ACHN (cell line): ENCODE data around the gene FAM47E.
A peak's percentile ranks its signal among the peaks of the same experiment; 100 is the strongest.
"Not testable (repeated sequence)": the region's sequence is repeated elsewhere in the genome, so short reads cannot be mapped to it uniquely, and the experiment has no call there.

Source experiments
- DNase-seq: peaks from one replicate; pipeline ENCODE4 v3.0.0-alpha.2; 2015
- in situ Hi-C: cut with HindIII; loops from 2 replicates; pipeline ENCODE4 v1.10.0; 2017; ENCODE audit warnings: low sequenced_read_pairs, low pct_ligation_motif_present, low pct_unique_long_range_greater_than_20kb

Gene FAM47E

DNA sequence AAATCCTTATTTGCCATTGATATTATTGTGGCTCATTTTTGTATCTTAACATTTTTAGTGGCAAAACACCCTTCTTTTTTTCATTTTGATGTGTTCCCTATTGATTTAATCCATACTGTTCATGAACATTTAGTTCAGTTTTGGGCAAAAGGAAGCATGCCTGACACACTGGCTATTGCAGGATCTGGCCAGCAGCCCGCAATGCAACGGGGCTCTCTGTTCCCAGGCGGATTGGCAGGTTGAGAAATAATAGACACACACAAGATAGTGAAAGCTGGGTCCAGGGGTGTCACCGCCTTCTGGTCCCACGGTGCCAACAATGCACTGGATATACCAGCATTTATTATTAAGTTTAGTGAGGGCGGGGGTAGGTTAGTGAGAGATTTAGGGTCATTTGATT is 30.1 kb downstream of the FAM47E start:
- in situ Hi-C loops: not testable (repeated sequence)

DNA sequence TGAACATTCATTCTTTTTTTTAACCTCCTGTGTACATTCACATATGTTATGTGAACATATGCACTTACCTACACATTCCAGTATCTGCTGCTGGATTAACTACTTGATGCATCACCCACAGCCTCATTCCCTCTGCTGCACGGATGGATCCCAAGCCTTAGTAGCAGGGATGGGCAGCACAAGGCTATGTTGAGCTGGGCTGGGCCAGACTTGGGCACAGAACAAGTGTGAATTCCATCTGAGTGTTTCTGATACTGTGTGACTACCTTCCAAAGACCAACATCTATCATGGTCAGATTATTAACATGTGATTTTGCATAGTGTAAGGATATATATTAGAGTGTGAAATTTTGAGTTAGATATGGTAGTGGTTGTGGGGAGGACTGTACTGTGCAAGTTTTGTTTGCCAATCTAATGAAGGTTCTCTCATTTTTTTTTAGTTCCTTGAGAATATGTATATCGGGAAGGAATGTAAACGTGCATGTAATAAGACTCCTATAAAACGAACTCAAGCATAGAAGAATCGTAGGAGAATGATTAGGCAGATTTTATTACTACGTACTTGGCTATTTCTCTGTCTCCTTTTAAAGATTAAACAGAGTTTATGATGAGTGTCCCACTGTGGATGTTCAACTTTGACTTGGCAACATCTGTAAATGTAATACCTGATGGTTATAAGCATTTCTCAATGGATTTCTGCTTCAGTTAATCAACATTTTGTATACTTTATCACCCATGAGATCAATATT is 31.6 kb downstream of the FAM47E start:
- DNase-seq: no peak
- in situ Hi-C loops: no loop called here

More for the DNA sequence above, 30.1 kb downstream of the FAM47E start:
- DNase-seq: not testable (repeated sequence)

DNA sequence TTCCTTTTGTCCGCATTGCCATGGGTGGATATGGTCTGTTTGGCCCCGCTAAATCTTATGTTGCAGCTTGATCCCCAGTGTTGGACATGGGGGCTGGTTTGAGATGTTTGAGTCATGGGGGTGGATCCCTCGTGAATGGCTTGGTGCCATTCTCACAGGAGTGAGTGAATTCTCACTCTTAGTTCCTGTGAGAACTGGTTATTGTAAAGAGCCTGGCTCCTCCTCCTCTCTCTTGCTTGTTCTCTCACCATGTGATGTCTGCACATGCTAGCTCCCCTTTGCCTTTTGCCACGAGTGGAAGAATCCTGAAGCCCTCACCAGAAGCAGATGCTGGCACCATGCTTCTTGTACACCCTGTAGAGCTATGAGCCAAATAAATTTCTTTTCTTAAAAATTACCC is 32.4 kb downstream of the FAM47E start:
- no peak for DNase-seq
- in situ Hi-C loops: no loop called here

DNA sequence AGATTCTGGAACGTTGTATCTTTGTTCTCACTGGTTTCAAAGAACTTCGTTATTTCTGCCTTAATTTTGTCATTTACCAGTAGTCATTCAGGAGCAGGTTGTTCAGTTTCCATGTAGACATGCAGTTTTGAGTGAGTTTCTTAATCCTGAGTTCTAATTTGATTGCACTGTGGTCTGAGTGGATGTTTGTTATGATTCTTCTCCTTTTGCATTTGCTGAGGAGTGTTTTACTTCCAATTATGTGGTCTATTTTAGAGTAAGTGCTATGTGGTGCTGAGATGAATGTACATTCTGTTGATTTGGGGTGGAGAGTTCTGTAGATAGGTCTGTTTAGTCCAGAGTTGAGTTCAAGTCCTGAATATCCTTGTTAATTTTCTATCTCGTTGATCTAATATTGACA is 36.3 kb downstream of the FAM47E start:
- in situ Hi-C loops, DNase-seq: not testable (repeated sequence)

DNA sequence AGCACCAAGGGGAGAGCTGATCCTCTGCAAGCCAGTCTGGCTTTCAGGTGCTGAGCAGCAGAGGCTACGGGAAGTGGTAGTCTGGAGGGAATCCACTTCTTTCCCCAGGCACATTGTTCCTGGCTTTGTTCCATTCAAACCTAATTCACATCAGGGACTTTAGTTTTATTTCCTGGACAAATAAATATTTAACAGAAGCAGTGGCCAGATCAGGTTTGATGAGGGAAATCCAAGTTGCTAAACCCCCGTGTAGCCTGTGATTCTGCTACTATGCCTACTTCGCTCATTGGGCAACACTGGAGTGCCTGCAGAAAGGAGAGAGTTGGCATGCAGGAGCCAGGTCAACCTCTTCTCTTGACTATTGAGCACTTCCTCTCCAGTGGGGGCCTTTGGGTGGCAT is 41.2 kb downstream of the FAM47E start:
- in situ Hi-C loops: no loop called here
- no peak for DNase-seq

DNA sequence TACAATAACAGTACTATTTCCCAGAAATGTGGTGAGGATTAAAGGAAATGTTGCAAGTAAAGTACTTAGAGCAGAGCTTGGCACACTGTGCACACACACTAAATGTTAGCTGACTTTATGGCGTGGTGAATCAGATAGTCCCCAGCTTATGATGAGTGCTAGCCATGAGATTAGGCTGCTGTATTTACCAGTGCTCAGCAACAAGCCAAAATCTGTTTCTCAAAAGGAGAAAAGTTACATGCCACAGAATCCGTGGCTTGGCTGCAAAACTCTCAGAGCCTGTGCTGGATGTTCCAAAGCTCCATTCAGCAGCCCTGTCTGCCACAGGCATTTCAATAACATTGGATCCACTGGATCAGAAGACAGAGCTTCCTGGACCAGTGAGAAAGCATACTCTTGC is 42.3 kb downstream of the FAM47E start:
- in situ Hi-C loops: no loop called here
- no peak for DNase-seq

DNA sequence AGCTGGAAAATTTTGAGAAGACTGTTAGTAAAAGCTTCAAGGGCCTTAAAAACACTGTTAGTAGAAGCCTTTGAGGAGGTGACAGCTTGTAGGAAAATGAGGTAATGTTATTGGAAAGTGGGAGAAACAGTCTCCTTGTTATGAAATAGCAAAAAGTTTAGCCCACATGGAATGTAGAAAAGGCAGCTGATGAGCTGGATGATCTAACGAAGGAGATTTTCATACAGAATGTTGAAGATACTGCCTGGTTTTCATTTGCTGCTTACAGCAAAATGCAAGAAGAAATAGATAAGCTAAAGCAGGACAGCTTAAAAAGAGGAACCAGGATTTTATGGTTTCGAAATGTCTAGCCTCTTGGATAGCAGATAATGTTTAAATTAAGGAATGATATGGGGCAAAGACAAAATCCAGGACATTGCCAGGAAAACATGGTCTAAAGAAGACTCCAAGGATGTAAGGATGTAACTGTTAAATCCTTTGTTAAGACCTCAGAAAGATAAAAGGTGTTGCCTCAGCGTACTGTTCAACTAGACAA is 44.8 kb downstream of the FAM47E start:
- in situ Hi-C loops: no loop called here
- DNase-seq: no peak

DNA sequence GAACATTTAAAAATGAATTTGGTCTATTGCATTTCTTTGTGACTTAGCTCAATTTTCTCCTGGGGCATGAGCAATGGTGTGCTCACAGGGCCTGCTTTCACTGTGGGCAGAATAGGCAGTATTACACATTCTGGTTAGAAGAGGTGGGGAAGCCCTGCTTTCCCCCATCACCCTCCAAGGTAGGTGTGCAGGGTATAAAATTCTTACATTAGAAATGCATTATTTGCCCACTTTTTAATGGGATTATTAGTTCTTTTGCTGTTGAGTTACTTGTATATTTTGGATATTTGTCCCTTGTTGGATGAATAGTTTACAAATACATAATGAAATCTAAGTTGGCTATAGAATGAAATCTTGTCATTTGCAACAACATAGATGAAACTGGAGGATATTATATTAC is 46.7 kb downstream of the FAM47E start:
- in situ Hi-C loops: no loop called here
- no peak for DNase-seq

DNA sequence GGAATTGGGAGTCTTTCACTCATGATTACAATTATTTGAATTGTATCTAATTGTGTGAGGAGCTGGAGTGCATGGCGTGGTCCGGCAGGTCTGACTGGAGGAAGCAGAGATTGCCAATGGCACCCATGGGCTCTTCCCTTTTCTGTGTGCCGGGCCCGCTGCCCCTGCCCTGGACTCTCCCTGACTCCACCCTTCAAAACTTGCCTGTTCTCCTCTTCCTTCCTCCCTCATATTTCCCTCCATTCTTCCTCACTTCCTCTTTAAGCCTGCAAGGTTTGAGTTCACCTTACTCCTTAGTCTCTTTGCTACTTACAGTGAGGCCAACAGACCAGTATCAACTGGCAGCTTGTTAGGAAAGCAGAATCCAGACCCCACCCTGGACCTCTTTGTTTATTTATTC is 48.5 kb downstream of the FAM47E start:
- in situ Hi-C loops: no loop called here
- DNase-seq: no peak

DNA sequence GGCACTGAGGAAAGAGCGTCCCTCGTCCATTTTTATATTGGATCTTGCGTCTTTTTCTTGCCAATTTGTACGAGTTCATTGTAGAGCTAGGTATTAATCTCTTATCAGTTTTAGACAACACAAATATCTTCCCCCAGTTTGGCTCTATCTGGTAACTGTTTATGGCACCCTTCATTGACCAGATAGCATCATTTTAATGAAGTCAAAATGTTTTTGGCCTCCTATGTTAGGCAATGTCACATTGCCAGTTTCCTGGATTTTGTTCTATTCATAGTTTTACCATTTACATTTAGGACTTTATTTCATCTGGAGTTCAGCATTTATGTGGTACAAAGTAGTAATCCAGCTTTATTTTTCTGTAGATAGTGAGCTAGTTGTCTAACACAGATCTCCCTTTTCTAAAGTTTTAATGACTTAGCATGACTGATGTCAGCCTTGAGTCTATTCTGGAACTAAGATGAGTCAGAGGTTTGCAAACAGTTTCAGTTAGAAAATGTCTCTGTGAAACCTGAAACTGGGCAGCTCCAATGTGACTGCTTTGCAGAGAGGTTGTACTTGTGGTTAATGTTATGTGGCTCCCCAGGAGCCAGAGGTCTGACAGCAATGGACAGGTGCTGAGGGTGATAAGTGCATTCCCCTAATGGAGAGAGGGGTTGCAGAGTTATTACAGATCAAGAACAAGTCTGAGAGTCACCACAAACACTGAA is 49.7 kb downstream of the FAM47E start:
- DNase-seq: peak; percentile 62
- in situ Hi-C loops: no loop called here

DNA sequence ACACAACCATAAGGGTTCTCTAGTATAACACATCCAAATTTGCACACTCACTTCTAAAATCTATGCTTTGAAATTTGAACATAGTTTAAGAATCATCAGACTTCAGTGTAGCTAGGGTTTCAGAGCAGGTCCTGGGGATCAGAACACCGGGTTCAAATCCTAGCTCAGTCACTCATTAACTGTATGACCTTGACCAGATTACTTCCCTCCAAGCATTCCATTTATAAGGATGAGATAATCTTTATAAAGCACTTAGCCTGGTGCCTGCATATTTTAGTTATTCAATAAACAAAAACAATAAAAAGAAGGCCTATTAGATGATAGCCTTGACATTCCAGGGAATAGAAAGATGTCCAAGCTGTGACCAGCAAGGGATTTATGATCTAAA is 50.2 kb downstream of the FAM47E start:
- peak; percentile 12 for DNase-seq
- in situ Hi-C loops: no loop called here

DNA sequence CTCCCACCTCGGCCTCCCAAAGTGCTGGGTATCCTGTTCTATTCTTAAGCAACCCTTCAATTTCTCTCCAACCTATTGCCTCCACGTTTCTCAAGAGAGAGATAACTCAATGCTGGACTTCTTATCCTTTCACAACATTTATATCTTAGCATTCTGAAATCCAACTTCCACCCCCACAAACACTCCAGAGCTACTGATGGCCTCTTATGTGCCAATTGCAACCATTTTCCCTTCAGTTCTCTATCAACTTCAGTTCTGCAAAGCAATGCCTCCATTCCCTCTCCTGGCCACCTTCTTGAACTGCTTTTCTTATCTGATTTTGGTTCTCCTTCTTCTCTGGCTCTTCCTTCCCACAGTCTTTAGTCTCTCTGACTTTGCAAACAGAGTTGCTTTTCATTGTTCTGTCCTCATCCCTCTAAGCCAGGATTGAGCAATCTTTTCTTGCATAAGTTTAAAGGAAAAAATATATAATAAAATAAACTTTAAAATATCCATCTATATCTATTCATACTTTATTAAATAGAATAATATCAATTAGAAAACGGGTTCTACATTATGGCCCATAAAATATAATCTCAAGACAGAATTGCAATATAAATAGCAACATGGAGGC is 51.4 kb downstream of the FAM47E start:
- in situ Hi-C loops: no loop called here

DNA sequence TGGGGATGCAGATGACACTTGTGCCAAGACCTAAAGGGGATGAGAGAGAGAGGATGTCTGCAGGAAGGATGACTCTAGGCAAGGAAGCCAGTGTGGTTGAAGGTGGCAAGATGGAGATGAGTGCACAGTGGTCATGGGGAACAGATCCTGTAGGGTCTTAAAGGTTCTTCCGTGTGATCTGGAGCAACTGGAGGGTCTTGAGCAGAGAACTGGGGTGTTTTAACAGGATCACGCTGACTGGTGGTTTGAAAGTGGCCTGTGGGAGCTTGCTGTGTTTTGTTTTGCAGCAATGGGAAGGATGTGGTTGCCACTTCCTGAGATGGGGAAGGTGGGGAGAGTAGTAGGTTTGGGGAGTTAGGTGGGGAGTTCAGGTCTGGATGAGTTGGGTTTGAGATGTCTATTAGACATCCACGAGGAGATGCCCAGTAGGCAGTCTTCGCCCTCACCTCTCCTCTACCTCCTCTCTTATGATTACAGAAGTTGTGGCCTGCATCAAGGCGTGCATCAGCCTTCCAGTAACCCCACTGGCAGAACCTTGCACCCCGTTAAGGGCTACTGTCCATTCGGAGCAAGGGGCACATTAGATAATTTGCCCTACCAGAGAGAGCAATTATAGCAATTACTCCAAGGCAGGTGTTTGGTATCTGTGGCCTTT is 53.6 kb downstream of the FAM47E start:
- in situ Hi-C loops: no loop called here
- no peak for DNase-seq

More for the DNA sequence above, 51.4 kb downstream of the FAM47E start:
- no peak for DNase-seq

DNA sequence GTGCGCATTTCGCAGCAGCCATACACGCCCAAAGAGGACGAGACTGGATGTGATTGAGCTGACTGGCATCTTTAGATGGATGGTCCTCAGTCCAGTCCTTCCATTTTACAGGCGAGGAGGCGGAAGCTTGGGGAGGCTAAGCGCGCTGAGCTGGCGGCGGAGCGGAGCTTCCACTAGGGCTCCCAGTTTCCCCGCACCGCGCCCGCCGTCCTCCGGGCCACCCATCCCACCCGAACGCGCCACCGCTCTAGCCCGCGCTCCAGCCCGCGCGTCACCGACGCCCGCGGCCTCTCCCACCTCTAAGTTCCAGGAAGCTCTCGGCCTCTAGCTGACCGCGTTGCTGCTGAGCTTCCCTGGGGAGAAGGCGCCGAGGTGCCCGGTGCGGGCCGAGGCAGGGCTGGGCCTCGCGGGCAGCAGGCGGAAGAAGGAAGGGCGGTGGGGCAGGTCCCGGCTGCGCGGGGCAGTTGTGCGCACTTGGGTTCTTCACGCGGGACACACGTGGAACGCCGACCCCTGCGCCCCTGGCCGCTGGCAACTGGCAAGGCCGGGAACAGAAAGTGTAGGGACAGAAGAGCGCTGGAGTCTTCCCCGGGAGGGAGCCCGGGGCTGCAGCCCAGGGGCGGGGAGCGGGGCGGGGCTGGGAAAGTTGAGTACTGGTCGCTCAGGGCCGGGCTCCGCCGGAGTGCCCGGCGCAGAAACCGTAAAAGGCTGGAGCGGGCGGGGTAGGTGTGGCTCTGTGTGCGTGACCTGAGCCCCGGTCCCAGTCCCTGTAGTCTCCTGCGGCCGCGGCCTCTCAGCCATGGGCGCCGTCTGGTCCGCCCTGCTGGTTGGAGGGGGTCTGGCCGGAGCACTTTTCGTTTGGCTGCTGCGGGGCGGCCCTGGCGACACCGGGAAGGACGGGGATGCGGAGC is 54.7 kb downstream of the FAM47E start, which contains the start of gene STBD1:
Gene STBD1, plus strand, starts transcription at position 763 of the 911 bp plus-strand sequence. Its CDS starts 37 bp downstream, at position 800.
- in situ Hi-C loops: no loop called here
- peak; percentile 67 for DNase-seq

DNA sequence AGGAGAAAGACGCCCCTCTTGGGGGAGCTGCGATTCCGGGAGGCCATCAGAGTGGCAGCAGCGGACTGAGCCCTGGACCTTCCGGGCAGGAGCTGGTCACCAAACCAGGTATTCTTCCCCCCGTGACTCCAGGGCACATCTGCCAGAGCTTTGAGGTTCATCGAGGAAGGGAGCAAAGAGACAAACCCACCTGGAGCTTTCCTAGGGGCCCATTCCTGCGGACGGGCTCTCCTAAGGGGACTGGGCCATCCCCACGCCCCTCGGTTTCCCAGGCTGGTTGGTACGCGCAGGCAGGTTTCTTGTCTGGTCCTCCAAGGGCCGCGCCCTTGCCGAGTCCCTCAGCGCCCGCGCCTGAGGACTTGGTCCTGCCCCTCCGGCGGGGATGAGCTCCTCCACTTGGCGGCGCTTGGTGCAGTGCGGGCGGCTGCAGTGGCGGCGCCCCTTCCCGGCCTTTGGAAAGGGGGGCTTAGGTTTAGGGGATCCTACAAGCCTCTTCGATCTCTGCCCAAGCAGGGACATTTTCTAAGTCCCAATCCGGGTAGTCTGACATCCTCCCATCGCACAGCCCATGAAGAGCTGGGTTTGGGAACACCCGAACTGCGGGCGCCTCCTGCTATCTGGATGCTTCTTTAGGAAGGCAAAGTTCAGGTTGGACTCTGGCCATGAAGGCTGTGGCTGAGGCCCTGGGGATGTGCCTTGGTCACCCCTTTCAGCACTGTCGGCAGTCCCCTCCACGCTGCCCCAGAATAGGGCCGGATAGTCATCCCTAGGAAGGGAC is 55.5 kb downstream of the FAM47E start:
- DNase-seq: peak; percentile 58
- in situ Hi-C loops: no loop called here

DNA sequence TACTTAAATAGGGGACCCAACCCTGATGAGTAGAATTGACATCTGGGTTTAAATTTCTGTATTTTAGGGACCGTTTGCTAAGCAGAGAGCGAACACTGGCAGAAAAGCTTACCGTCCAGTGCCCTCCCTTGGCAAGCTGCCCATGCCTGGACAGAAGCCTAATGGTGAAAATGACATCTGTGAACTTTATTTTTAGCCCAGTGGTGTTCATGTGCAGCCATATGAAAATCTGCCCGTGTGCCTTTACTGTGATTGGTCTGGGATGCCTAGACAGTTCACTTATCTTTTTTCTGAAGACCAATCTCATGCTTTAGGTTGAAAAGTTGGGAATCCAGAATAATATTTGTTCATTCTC is 56.1 kb downstream of the FAM47E start:
- in situ Hi-C loops: no loop called here
- DNase-seq: no peak

DNA sequence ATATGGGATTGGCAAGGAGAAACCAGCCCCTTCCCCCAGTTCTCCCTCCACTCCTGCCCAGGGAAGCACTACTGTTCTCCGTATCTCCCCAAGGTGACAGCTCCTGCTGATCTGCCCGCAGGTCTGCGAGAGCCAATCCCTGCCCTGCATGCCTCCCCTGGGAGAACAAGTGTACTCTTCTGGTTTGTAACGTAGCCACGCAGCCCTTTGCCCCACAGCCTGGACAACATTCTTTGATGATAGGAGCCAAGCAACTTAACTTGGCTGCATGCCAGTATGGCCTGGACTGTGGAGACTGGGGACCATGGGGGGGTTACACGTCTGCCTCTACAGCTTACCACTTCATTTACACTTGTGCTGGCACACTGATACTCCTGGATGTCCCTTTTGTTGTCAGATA is 57.0 kb downstream of the FAM47E start:
- no peak for DNase-seq
- in situ Hi-C loops: no loop called here
